B cell (primary cell): ENCODE results near the gene CUL3. TPM values are rescaled to one million over a fixed set of nuclear protein-coding genes. Genes with fewer than 3 reads are reported as not detected.

Experiments used
- ATAC-seq: fragments of 200-7000 bp; cut with Tn5 transposase; one replicate; pipeline ENCODE4 v1.10.0; 2021; ENCODE audit warnings: low read depth, mild to moderate bottlenecking, moderate number of reproducible peaks, moderate library complexity
- CTCF ChIA-PET: fragments of 350-600 bp; sonication (Branson Sonifier 250); formaldehyde crosslinking; loops from one replicate; lab custom pipeline; 2021; ENCODE audit warnings: antibody characterized with exemption, inconsistent platforms; lab: Charles Lee
- POLR2A ChIA-PET: fragments of 350-600 bp; sonication (Branson Sonifier 250); formaldehyde crosslinking; loops from one replicate; lab custom pipeline; 2021; ENCODE audit warnings: antibody characterized with exemption; lab: Charles Lee
- DNase-seq: peaks from one replicate; pipeline ENCODE4 v3.0.0; 2013
- H2AFZ ChIP-seq: 2 replicates; pipeline ENCODE4 v1.6.1; 2012; ENCODE audit warnings: mild to moderate bottlenecking, low read depth, low read length; ENCODE audit not compliant: insufficient read depth, poor library complexity, severe bottlenecking
- H3K27ac ChIP-seq, 2 donors: 1 replicate in 1 of 2; 2 replicates in 1 of 2; pipeline ENCODE4 v1.5.1; 2012 to 2013; ENCODE audit warnings: low read length in 2 of 2, mild to moderate bottlenecking in 2 of 2, moderate library complexity in 1 of 2
- H3K27me3 ChIP-seq, 4 experiments: fragments of 200-600 bp in 1 of 4; sonication (generic) in 1 of 4; replicated peaks in 1 of 4; 1 replicate in 2 of 4; 2 replicates in 2 of 4; pipeline versions ENCODE4 v1.6.1 to v1.7.0; 2013 to 2016; ENCODE audit warnings: low read length in 3 of 4, mild to moderate bottlenecking in 2 of 4, mixed read lengths in 1 of 4, moderate library complexity in 1 of 4; ENCODE audit not compliant: insufficient read depth in 4 of 4, control insufficient read depth in 3 of 4; ENCODE audit errors: control extremely low read depth in 1 of 4
- H3K36me3 ChIP-seq, 2 experiments: replicated peaks in 1 of 2; 1 replicate in 1 of 2; 2 replicates in 1 of 2; pipeline versions ENCODE4 v1.6.1 to v1.7.1; 2013; ENCODE audit warnings: low read length in 1 of 2; ENCODE audit not compliant: insufficient read depth in 2 of 2, control insufficient read depth in 1 of 2; ENCODE audit errors: control extremely low read depth in 1 of 2, extremely low read depth in 1 of 2
- H3K4me1 ChIP-seq, 2 donors: fragments of 200-600 bp in 1 of 2; sonication (generic) in 1 of 2; 1 replicate in 1 of 2; 2 replicates in 1 of 2; pipeline versions ENCODE4 v1.5.1 to v1.6.1; 2013 to 2017; ENCODE audit warnings: low read length in 2 of 2; ENCODE audit not compliant: control insufficient read depth in 2 of 2, insufficient read depth in 2 of 2
- H3K4me2 ChIP-seq: replicated peaks from 2 replicates; pipeline ENCODE3; 2012; ENCODE audit warnings: mild to moderate bottlenecking, low read depth, low read length; ENCODE audit not compliant: poor library complexity, severe bottlenecking
- H3K4me3 ChIP-seq, 5 experiments: fragments of 200-600 bp in 1 of 5; sonication (generic) in 1 of 5; 1 replicate in 3 of 5; 2 replicates in 2 of 5; pipeline versions ENCODE4 v1.5.1 to v1.7.0; 2011 to 2016; ENCODE audit warnings: low read length in 4 of 5, mild to moderate bottlenecking in 4 of 5, low read depth in 2 of 5, control low read depth in 1 of 5, moderate library complexity in 1 of 5; ENCODE audit not compliant: insufficient read depth in 1 of 5; ENCODE audit errors: control extremely low read depth in 1 of 5, extremely low read depth in 1 of 5
- H3K79me2 ChIP-seq: fragments of 200-600 bp; sonication (generic); one replicate; pipeline ENCODE4 v1.6.0; 2016; ENCODE audit warnings: low read length; ENCODE audit not compliant: control insufficient read depth, insufficient read depth
- H3K9ac ChIP-seq: fragments of 200-600 bp; sonication (generic); 2 replicates; pipeline ENCODE4 v1.6.1; 2017; ENCODE audit warnings: mild to moderate bottlenecking, low read length, moderate library complexity
- H3K9me3 ChIP-seq, 3 donors: one replicate each; pipeline versions ENCODE4 v1.6.1 to v1.7.1; 2013; ENCODE audit warnings: low read length in 2 of 3; ENCODE audit not compliant: control insufficient read depth in 2 of 3, insufficient read depth in 1 of 3; ENCODE audit errors: control extremely low read depth in 1 of 3
- H4K20me1 ChIP-seq: 2 replicates; pipeline ENCODE4 v1.6.0; 2012; ENCODE audit warnings: mild to moderate bottlenecking, low read length; ENCODE audit not compliant: insufficient read depth, control insufficient read depth, poor library complexity, severe bottlenecking
- H3K27ac Mint-ChIP-seq: one replicate; pipeline ENCODE4 v1.8.0; 2021; ENCODE audit warnings: mixed read lengths
- H3K27me3 Mint-ChIP-seq: one replicate; pipeline ENCODE4 v1.8.0; 2021; ENCODE audit warnings: mixed read lengths
- H3K4me1 Mint-ChIP-seq: one replicate; pipeline ENCODE4 v1.8.0; 2021; ENCODE audit warnings: mixed read lengths
- H3K4me3 Mint-ChIP-seq: one replicate; pipeline ENCODE4 v1.8.0; 2021; ENCODE audit warnings: mixed read lengths
- H3K9me3 Mint-ChIP-seq: one replicate; pipeline ENCODE4 v1.8.0; 2022; ENCODE audit warnings: mixed read lengths; ENCODE audit not compliant: insufficient read depth
- CTCF ChIP-seq: fragments of 200-600 bp; IDR thresholded peaks from one replicate; pipeline ENCODE4 v1.8.0; 2022; ENCODE audit warnings: antibody characterized with exemption, mild to moderate bottlenecking
- EZH2 ChIP-seq: IDR thresholded peaks from 2 replicates; pipeline ENCODE4 v1.6.1; 2012; ENCODE audit warnings: borderline replicate concordance, low read depth, mild to moderate bottlenecking, moderate library complexity, low read length; ENCODE audit not compliant: insufficient read depth, poor library complexity, severe bottlenecking
- WGBS: methylation state at CpG from one replicate; pipeline ENCODE4 v1.1.5; 2013; ENCODE audit warnings: missing lambda C conversion rate; ENCODE audit not compliant: insufficient coverage; 5-methylcytosine and 5-hydroxymethylcytosine counted together
- intact Hi-C: fragments of 100-400 bp; cut with micrococcal nuclease; formaldehyde crosslinking; loops from one replicate; pipeline ENCODE4 v1.10.0; 2022
- polyA plus RNA-seq: library from polyadenylated mRNA; depleted of rRNA; stranded (reverse); fragments of >200 nt; gene quantifications from 2 replicates; pipeline ENCODE4 v1.2.3, GENCODE V29; 2012
- total RNA-seq, 2 donors: library from RNA; stranded (reverse); fragments of 120-200 nt in 1 of 2; gene quantifications; 1 replicate in 1 of 2; 2 replicates in 1 of 2; pipeline versions ENCODE4 v1.2.3 to v1.2.4, GENCODE V29; 2013 to 2022

CUL3 gene
- total and polyA plus RNA-seq, 2 donors (not counting 1 experiment from before 2014, with no cell fraction given) = 31.1 to 138 TPM

DNA sequence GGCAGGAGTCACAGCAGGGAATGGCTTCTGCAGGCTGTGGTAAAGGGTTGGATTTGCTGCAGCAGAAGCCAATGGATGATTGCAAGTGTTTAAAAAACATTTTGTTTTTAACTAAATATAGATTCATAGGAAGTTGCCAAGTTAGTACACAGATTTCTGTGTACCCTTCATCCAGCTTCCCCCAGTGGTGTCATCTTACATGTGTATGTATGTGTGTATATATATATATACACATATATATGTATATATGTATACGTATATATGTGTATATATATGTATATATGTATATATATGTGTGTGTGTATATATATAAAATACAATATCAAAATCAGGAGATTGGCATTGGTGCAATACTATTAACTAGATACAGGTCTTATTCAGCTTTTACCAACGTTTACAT lies 164.1 kb downstream of the CUL3 start:
- Histone ChIP-seq H3K36me3 (no peaks in the 10 kb centered on the region), H3K4me1 (no peaks in the 10 kb centered on the region), H3K79me2 (no peaks in the 10 kb centered on the region), H3K9me3 (peaks cover 0 to 4% (median 2%) of the 10 kb centered on the region in 3 donors), H3K4me3 (no peak overlapping the region), H2AFZ (no peak overlapping the region), H3K4me2 (no peak overlapping the region), H3K27me3 (no peaks in the 10 kb centered on the region), H3K27ac (no peak overlapping the region), H4K20me1 (no peaks in the 10 kb centered on the region), H3K9ac (no peak overlapping the region)
- WGBS = no CpG with 5 or more reads among the region's 2 CpGs
- Mint-ChIP-seq H3K4me3 (no peak overlapping the region), H3K9me3 (no peaks in the 10 kb centered on the region), H3K27ac (no peak overlapping the region), H3K27me3 (peaks cover 3% of the 10 kb centered on the region), H3K4me1 (no peaks in the 10 kb centered on the region)
- TF ChIP-seq EZH2 (no peak), CTCF (no peak)
- CTCF ChIA-PET = interaction anchor here (1.0 kb wide), 1 partner anchor 12 kb away, joined by 3 read pairs; no protein-coding TSS in a partner anchor
- ATAC-seq = no peak
- POLR2A ChIA-PET = no interaction called here
- intact Hi-C loops = no loop called here
- no peak for DNase-seq

Other genes with a start within 250 kb of the CUL3 start
- gene FAM124B, start 183.3 kb downstream of the CUL3 start, total RNA-seq = 0.34 TPM in 1 of 2 replicates, not detected in the other
- 0.10 and 0.13 TPM in 2 replicates for gene FAM124B, start 183.3 kb downstream of the CUL3 start, polyA plus RNA-seq
- gene CCDC195, start 131.0 kb upstream of the CUL3 start, total RNA-seq = not detected in 2 replicates
- gene CCDC195, start 131.0 kb upstream of the CUL3 start, polyA plus RNA-seq = not detected in 2 replicates